Skeletal muscle satellite cell (primary cell): Measurements from ENCODE around the gene TMCO5A.
A peak's percentile ranks its signal among the peaks of the same experiment; 100 is the strongest.

Experiments
- H3K27me3 ChIP-seq: 2 replicates; pipeline ENCODE4 v1.7.0; 2013; ENCODE audit warnings: low read length; ENCODE audit not compliant: control insufficient read depth, insufficient read depth
- H3K36me3 ChIP-seq: 2 replicates; pipeline ENCODE4 v1.7.0; 2013; ENCODE audit warnings: mild to moderate bottlenecking, control low read depth, low read length; ENCODE audit not compliant: insufficient read depth
- H3K4me1 ChIP-seq: 2 replicates; pipeline ENCODE4 v1.7.0; 2013; ENCODE audit warnings: low read length; ENCODE audit not compliant: control insufficient read depth, insufficient read depth
- H3K4me2 ChIP-seq: 2 replicates; pipeline ENCODE4 v1.7.0; 2013; ENCODE audit warnings: mild to moderate bottlenecking, low read length
- H3K4me3 ChIP-seq: 2 replicates; pipeline ENCODE4 v1.7.0; 2013; ENCODE audit warnings: low read length
- H3K9ac ChIP-seq: 2 replicates; pipeline ENCODE4 v1.7.0; 2013; ENCODE audit warnings: mild to moderate bottlenecking, low read depth, low read length, moderate library complexity
- H3K9me3 ChIP-seq: replicated peaks from 2 replicates; pipeline ENCODE4 v1.7.0; 2013; ENCODE audit warnings: mild to moderate bottlenecking, control low read depth, low read length

The TMCO5A gene

DNA sequence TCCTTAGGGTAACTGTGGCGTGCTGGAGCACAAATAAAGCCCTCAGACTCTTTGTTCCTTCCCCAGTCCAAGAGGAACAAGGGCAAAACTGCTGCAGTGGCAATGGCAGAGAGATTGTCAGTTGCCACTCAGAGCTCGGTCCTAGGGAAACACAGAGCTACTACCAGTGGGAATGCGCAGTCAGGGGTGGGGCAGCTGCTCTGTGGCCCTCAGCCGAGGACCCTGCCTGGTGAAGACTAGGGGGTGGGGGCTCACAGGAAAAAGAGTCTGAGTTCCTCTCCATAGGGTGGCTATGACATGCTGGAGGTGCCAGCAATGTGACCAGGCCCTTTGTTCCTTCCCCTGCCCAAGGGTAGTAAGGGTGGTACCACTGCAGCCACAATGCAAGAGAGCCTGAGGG, 43.8 kb downstream of the TMCO5A start:
- Histone ChIP-seq H3K4me1 (no peaks in the 10 kb centered on the region), H3K4me2 (no peak overlapping the region), H3K9ac (no peak overlapping the region), H3K9me3 (no peaks in the 10 kb centered on the region), H3K36me3 (no peaks in the 10 kb centered on the region), H3K27me3 (no peaks in the 10 kb centered on the region), H3K4me3 (no peak overlapping the region)

DNA sequence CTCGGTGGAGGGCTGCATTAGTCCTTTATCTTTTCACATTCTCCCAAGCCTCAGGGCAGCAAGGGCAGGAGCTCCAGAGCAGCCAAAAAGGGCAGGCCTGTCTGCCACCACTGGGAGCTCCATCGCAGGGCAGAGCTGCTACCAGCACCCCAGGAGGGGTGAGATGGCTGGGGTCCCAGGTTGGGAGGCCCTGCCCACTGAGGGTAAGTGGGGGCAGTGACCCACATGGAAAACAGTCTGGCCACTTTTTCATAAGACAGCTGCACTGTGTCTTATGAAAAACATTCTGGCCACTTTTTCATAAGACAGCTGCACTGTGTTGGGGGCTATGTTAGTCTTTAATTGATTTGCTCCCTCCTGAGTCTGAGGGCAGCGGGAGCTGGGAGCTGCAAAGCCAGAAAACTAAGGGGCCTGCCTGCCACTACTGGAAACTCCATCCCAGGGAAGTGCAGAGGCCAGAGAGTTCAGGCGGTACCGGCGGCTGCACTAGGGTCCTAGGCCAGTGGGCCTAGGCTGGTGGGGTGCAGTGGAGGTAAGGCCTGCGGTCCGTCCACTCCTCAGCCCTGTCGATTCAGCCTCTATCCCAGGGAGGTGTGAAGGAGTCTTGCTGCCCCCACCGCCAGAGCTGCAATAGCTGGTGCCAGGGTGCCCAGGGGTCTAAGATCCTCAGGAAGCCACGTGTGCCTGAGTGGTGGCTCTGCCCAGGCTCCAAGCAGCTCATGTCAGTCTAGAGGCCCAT, 45.4 kb downstream of the TMCO5A start:
- Histone ChIP-seq H3K27me3 (no peaks in the 10 kb centered on the region), H3K4me1 (no peaks in the 10 kb centered on the region), H3K9me3 (no peaks in the 10 kb centered on the region), H3K9ac (no peak overlapping the region), H3K4me2 (no peak overlapping the region), H3K4me3 (no peak overlapping the region), H3K36me3 (no peaks in the 10 kb centered on the region)

GRCh38 chr15:37981201-37981600, 46.8 kb downstream of the TMCO5A start:
- Histone ChIP-seq H3K9me3 (no peaks in the 10 kb centered on the region), H3K9ac (no peak overlapping the region), H3K4me2 (no peak overlapping the region), H3K4me1 (no peaks in the 10 kb centered on the region), H3K27me3 (no peaks in the 10 kb centered on the region), H3K36me3 (no peaks in the 10 kb centered on the region), H3K4me3 (no peak overlapping the region)

- Histone ChIP-seq H3K4me1 (no peaks in the 10 kb centered on the region), H3K9ac (no peak overlapping the region), H3K9me3 (no peaks in the 10 kb centered on the region), H3K4me2 (no peak overlapping the region), H3K27me3 (no peaks in the 10 kb centered on the region), H3K4me3 (no peak overlapping the region), H3K36me3 (no peaks in the 10 kb centered on the region)
Observed at GRCh38 chr15:37981775-37982174, 47.3 kb downstream of the TMCO5A start.

- Histone ChIP-seq H3K4me3 (no peak overlapping the region), H3K9ac (no peak overlapping the region)
Observed at GRCh38 chr15:37984368-37984767, 49.9 kb downstream of the TMCO5A start.

DNA sequence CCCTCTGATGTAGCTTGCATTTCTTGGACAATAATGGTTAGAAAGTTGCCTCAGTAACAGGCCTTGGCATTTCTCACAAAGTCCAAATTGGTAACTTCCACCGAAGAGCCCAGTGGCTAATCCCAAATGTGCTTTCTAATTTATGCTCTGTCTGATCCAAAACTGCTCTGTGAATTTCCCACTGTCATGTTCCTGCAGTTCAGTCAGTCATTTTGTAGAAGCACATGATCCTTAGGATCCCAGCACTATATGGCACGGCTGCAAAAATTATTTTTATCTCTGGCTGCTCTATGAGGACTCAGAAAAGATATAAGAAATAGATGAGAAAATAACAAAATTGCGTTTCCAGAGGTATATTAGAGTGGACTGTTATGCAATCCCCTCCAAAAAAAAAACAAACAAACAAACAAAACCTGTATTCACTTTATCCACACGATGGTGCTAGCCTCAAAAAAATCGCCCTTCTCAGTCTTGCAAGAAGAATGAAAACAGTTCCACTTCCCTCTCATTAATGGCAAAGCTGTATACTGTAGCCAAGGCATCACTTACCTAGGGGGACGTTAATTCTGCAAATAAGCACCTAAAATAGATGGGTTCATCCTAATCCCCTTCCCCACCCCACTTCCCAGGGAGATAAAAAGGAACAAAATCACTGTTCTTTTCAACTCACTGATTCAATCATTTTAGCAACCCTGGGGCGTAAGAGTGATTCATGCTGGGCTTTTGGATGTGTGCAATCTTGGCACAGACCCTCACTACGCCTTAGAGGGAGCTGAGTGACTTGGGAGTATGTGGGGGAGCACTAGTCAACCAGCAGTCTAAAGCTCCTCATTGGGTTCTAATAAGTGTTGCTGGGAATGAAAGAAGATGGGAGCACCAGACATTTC, 61.3 kb downstream of the TMCO5A start:
- H3K9ac ChIP-seq: no peak overlapping the region
- H3K4me1 ChIP-seq: peaks cover 6% of the 10 kb centered on the region
- H3K9me3 ChIP-seq: no peaks in the 10 kb centered on the region
- no peaks in the 10 kb centered on the region for H3K27me3 ChIP-seq
- no peaks in the 10 kb centered on the region for H3K36me3 ChIP-seq
- peak overlapping the region; percentile 12 for H3K4me3 ChIP-seq
- peak overlapping the region; percentile 67 for H3K4me2 ChIP-seq

More at GRCh38 chr15:37984368-37984767, 49.9 kb downstream of the TMCO5A start:
- Histone ChIP-seq H3K4me2 (no peak overlapping the region), H3K4me1 (no peaks in the 10 kb centered on the region), H3K27me3 (no peaks in the 10 kb centered on the region), H3K36me3 (no peaks in the 10 kb centered on the region), H3K9me3 (no peaks in the 10 kb centered on the region)
